Panc1 (cell line): ENCODE measurements around the gene EGFR. TPM values are rescaled to one million over a fixed set of nuclear protein-coding genes. Genes with fewer than 3 reads are reported as not detected.

Experiments
- ATAC-seq: fragments of 200-7000 bp; cut with Tn5 transposase; 2 replicates; pipeline ENCODE4 v1.9.1; 2020; ENCODE audit warnings: mild to moderate bottlenecking, moderate library complexity
- BruUV-seq: library from RNA; stranded (reverse); fragments of 400-500 nt; replicated peaks from 2 replicates; lab custom pipeline; 2021; lab: Mats Ljungman, UMichigan
- CTCF ChIA-PET: fragments of 300-600 bp; sonication (Branson Sonifier 250); formaldehyde crosslinking; loops from one replicate; lab custom pipeline; 2022; ENCODE audit warnings: antibody characterized with exemption; lab: Charles Lee
- POLR2A ChIA-PET: fragments of 300-600 bp; sonication (Branson Sonifier 250); formaldehyde crosslinking; loops from one replicate; lab custom pipeline; 2022; ENCODE audit warnings: antibody characterized with exemption; lab: Charles Lee
- DNase-seq: peaks from one replicate; pipeline ENCODE4 v3.0.0-alpha.2; 2010; ENCODE audit warnings: low read depth, low spot score
- H3K27ac ChIP-seq: 2 replicates; pipeline ENCODE4 v1.5.1; 2011; ENCODE audit warnings: mild to moderate bottlenecking, low read length, inconsistent platforms
- H3K27me3 ChIP-seq: fragments of 200-500 bp; sonication (Bioruptor generic); 2 replicates; pipeline ENCODE4 v1.6.0; 2014; ENCODE audit warnings: low read length, inconsistent platforms; ENCODE audit not compliant: control insufficient read depth, insufficient read depth
- H3K36me3 ChIP-seq: fragments of 200-500 bp; sonication (Bioruptor generic); 2 replicates; pipeline ENCODE4 v1.5.1; 2014; ENCODE audit warnings: inconsistent platforms, mild to moderate bottlenecking, low read length, moderate library complexity; ENCODE audit not compliant: control insufficient read depth, insufficient read depth
- H3K4me1 ChIP-seq: 2 replicates; pipeline ENCODE4 v1.5.1; 2011; ENCODE audit warnings: inconsistent platforms, mild to moderate bottlenecking, low read length, moderate library complexity; ENCODE audit not compliant: control insufficient read depth, insufficient read depth
- H3K4me3 ChIP-seq, 2 experiments: 2 replicates each; pipeline ENCODE4 v1.5.1; 2011 to 2012; ENCODE audit warnings: low read depth in 2 of 2, low read length in 2 of 2, mild to moderate bottlenecking in 2 of 2, inconsistent platforms in 1 of 2, moderate library complexity in 1 of 2
- H3K9me3 ChIP-seq: fragments of 200-500 bp; sonication (Bioruptor generic); 2 replicates; pipeline ENCODE4 v1.5.1; 2014; ENCODE audit warnings: low read depth, mild to moderate bottlenecking, inconsistent platforms, low read length, moderate library complexity; ENCODE audit not compliant: control insufficient read depth, insufficient read depth
- POLR2AphosphoS5 ChIP-seq: IDR thresholded peaks from 2 replicates; pipeline ENCODE4 v1.6.1; 2012; ENCODE audit warnings: mild to moderate bottlenecking, low read depth, low read length, moderate library complexity
- SIN3A ChIP-seq: IDR thresholded peaks from 2 replicates; pipeline ENCODE4 v1.6.1; 2012; ENCODE audit warnings: low read depth, mild to moderate bottlenecking, low read length, moderate library complexity, borderline replicate concordance; ENCODE audit not compliant: insufficient read depth
- TCF7L2 ChIP-seq: IDR thresholded peaks from 2 replicates; pipeline ENCODE4 v1.6.1; 2011; ENCODE audit warnings: mild to moderate bottlenecking, low read depth, low read length, inconsistent platforms
- in situ Hi-C: cut with HindIII; loops from 2 replicates; pipeline ENCODE4 v1.10.0; 2016; ENCODE audit warnings: low sequenced_read_pairs, low pct_unique_long_range_greater_than_20kb
- intact Hi-C: fragments of 100-400 bp; cut with micrococcal nuclease; formaldehyde crosslinking; loops from one replicate; pipeline ENCODE4 v1.10.0; 2022; ENCODE audit not compliant: unreplicated experiment
- total RNA-seq: library from RNA; stranded (reverse); gene quantifications from one replicate; pipeline ENCODE4 v1.2.1, GENCODE V29; 2021; ENCODE audit not compliant: unreplicated experiment
- TF ChIP-seq, protein P1 (sequence below): fragments of 450-650 bp; IDR thresholded peaks from 2 replicates; pipeline ENCODE4 v1.5.1; 2017; ENCODE audit warnings: mild to moderate bottlenecking
- TF ChIP-seq, protein P2 (sequence below), 2 experiments: IDR thresholded peaks; 2 replicates each; pipeline ENCODE4 v1.6.1; 2011 to 2012; ENCODE audit warnings: low read depth in 2 of 2, control low read depth in 1 of 2, low read length in 1 of 2, mild to moderate bottlenecking in 1 of 2, moderate library complexity in 1 of 2; ENCODE audit not compliant: insufficient read depth in 1 of 2

EGFR gene
- total RNA-seq, 1 experiment from 2014 or later, result 156 TPM

DNA sequence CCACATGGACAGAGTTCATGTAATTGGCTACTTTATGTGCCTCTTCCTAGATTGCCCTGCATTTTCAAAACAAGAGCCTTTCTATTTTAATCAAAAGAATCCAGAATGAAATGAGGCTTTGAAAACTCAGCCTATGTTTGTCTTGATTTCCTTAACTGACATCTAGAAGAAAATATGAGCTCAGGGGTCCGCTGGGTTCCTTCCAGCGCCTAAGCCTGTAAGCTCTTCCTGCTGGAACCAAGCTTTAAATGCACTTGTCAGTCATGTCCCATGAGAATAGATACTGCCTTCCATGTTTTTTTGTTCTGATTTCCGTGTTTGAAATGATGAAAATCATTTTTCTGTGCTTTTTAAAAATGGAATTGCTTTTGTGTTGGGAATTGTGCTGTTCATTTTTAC lies 74.2 kb downstream of the EGFR start:
- DNase-seq (no peak), ATAC-seq (no peak)
- peaks cover 81% of the 10 kb centered on the region for H3K4me1 ChIP-seq
- TF ChIP-seq POLR2AphosphoS5 (no peak), TCF7L2 (no peak), SIN3A (no peak)
- TF ChIP-seq, protein P1, sequence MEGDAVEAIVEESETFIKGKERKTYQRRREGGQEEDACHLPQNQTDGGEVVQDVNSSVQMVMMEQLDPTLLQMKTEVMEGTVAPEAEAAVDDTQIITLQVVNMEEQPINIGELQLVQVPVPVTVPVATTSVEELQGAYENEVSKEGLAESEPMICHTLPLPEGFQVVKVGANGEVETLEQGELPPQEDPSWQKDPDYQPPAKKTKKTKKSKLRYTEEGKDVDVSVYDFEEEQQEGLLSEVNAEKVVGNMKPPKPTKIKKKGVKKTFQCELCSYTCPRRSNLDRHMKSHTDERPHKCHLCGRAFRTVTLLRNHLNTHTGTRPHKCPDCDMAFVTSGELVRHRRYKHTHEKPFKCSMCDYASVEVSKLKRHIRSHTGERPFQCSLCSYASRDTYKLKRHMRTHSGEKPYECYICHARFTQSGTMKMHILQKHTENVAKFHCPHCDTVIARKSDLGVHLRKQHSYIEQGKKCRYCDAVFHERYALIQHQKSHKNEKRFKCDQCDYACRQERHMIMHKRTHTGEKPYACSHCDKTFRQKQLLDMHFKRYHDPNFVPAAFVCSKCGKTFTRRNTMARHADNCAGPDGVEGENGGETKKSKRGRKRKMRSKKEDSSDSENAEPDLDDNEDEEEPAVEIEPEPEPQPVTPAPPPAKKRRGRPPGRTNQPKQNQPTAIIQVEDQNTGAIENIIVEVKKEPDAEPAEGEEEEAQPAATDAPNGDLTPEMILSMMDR, result no peak
- TF ChIP-seq, protein P2, sequence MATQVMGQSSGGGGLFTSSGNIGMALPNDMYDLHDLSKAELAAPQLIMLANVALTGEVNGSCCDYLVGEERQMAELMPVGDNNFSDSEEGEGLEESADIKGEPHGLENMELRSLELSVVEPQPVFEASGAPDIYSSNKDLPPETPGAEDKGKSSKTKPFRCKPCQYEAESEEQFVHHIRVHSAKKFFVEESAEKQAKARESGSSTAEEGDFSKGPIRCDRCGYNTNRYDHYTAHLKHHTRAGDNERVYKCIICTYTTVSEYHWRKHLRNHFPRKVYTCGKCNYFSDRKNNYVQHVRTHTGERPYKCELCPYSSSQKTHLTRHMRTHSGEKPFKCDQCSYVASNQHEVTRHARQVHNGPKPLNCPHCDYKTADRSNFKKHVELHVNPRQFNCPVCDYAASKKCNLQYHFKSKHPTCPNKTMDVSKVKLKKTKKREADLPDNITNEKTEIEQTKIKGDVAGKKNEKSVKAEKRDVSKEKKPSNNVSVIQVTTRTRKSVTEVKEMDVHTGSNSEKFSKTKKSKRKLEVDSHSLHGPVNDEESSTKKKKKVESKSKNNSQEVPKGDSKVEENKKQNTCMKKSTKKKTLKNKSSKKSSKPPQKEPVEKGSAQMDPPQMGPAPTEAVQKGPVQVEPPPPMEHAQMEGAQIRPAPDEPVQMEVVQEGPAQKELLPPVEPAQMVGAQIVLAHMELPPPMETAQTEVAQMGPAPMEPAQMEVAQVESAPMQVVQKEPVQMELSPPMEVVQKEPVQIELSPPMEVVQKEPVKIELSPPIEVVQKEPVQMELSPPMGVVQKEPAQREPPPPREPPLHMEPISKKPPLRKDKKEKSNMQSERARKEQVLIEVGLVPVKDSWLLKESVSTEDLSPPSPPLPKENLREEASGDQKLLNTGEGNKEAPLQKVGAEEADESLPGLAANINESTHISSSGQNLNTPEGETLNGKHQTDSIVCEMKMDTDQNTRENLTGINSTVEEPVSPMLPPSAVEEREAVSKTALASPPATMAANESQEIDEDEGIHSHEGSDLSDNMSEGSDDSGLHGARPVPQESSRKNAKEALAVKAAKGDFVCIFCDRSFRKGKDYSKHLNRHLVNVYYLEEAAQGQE (IDR thresholded peaks at IDR 0.05; ENCODE audit: insufficient read depth in 1 of 2, low read depth in 2 of 2, low read length in 1 of 2), result no peak
- in situ Hi-C loops (no loop called here), intact Hi-C loops (no loop called here)
- no peak overlapping the region for H3K4me3 ChIP-seq
- no peaks in the 10 kb centered on the region for H3K9me3 ChIP-seq
- peak overlapping the region; percentile 34 for H3K27ac ChIP-seq
- H3K36me3 ChIP-seq, result no peaks in the 10 kb centered on the region
- H3K27me3 ChIP-seq, result no peaks in the 10 kb centered on the region
- POLR2A ChIA-PET, result interaction anchor here (0.6 to 1.6 kb wide), 2 partner anchors 10 to 17 kb away, joined by 3 to 4 read pairs; no protein-coding TSS in a partner anchor
- BruUV-seq, result no TSS peak
- CTCF ChIA-PET, result no interaction called here

DNA sequence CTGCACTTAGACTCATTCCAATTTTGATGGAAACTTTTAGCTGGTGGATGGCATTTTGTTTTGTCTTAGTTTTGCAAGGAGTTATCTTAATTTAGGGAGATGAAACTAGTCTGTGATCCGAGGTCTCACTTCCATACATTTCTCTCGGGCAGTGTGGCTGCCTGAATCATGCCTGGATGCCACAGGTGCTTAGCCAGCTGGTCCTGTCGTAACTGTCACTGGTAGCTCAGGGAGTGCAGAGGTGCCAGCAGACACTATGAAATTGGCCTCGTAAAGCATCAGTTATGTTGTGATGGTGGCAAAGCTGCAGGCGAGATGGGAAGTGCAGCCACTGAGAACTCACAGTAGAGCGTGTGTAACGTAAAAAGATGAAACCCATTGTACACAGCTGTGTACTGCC lies 74.9 kb downstream of the EGFR start:
- Histone ChIP-seq H3K4me1 (peaks cover 82% of the 10 kb centered on the region), H3K4me3 (no peak overlapping the region), H3K36me3 (no peaks in the 10 kb centered on the region), H3K27ac (peak overlapping the region; percentile 34), H3K27me3 (no peaks in the 10 kb centered on the region), H3K9me3 (no peaks in the 10 kb centered on the region)
- no peak for ATAC-seq
- ChIA-PET CTCF (no interaction called here), POLR2A (interaction anchor here (0.6 to 1.6 kb wide), 2 partner anchors 16 to 18 kb away, joined by 3 to 4 read pairs; no protein-coding TSS in a partner anchor)
- BruUV-seq, result no TSS peak
- intact Hi-C loops, result no loop called here
- in situ Hi-C loops, result no loop called here
- TF ChIP-seq, protein P1, result no peak
- TF ChIP-seq TCF7L2 (no peak), SIN3A (no peak), POLR2AphosphoS5 (no peak)
- TF ChIP-seq, protein P2 (IDR thresholded peaks at IDR 0.05; ENCODE audit: insufficient read depth in 1 of 2, low read depth in 2 of 2, low read length in 1 of 2), result no peak
- no peak for DNase-seq
